Right lobe of liver (tissue), 4 donors: Measurements from ENCODE around the gene MEGF10.

ENCODE experiments used
- CTCF ChIP-seq, 4 donors: fragments of 200-600 bp in 3 of 4; fragments of 450-650 bp in 1 of 4; IDR thresholded peaks; one replicate each; pipeline versions ENCODE4 v1.5.1 to v1.8.0; 2016 to 2022; ENCODE audit warnings: antibody characterized with exemption in 4 of 4, mild to moderate bottlenecking in 2 of 4
- POLR2A ChIP-seq: fragments of 450-650 bp; IDR thresholded peaks from one replicate; pipeline ENCODE4 v1.6.1; 2017; ENCODE audit warnings: antibody characterized with exemption, mild to moderate bottlenecking
- donor health status: DM: no; HTN: no; CAD: no.
- donor health status: DM: no; HTN: no; CAD: no.
- donor health status: DM: no; HTN: yes; CAD: no.

DNA sequence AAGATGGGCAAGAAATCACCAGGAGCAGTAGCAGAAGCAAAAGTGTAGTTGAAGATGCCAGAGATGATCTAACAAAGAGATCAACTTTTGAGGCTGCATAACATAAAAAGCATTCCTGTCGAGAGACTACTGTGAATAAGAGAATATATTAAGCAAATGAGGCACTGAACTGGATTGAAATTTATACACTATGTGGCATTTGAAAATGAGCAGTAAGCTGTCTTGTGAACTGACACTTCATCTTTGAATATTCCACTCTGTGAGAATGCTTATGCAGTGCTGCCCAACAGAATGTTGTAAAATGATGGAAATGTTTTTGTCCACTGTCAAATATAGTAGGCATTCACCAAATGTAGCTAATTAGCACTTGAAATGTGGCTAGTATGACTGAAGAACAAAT, 208.0 kb downstream of the MEGF10 start:
- TF ChIP-seq CTCF (IDR thresholded peaks at IDR 0.05) = no peak
- no peak for TF ChIP-seq POLR2A
